Neural cell (in vitro differentiated cells): ENCODE results near the gene PLIN3. TPM values are rescaled to one million over a fixed set of nuclear protein-coding genes. Genes with fewer than 3 reads are reported as not detected.

Source experiments
- H2AFZ ChIP-seq: fragments of 200-600, 300-800 bp; sonication (generic), shearing (Covaris generic); 2 replicates; pipeline ENCODE4 v1.6.0; 2014; ENCODE audit warnings: low read depth, mild to moderate bottlenecking, antibody characterized with exemption, low read length, moderate library complexity
- H3F3A ChIP-seq: fragments of 200-600 bp; shearing (Covaris generic); 2 replicates; pipeline ENCODE4 v1.6.1; 2016; ENCODE audit warnings: mild to moderate bottlenecking, moderate library complexity, mixed read lengths, antibody characterized with exemption, low read length; ENCODE audit not compliant: insufficient read depth, poor library complexity, severe bottlenecking
- H3K27ac ChIP-seq: fragments of 200-600, 300-800 bp; sonication (generic), shearing (Covaris generic); 2 replicates; pipeline ENCODE4 v1.5.1; 2014; ENCODE audit warnings: mild to moderate bottlenecking, low read length, moderate library complexity
- H3K27me3 ChIP-seq: fragments of 300-800, 200-600 bp; sonication (generic), shearing (Covaris generic); 2 replicates; pipeline ENCODE4 v1.6.0; 2014; ENCODE audit warnings: mild to moderate bottlenecking, low read depth, low read length, moderate library complexity; ENCODE audit not compliant: insufficient read depth
- H3K36me3 ChIP-seq: fragments of 300-800, 200-600 bp; sonication (generic), shearing (Covaris generic); 2 replicates; pipeline ENCODE4 v1.5.1; 2014; ENCODE audit warnings: mild to moderate bottlenecking, antibody characterized with exemption, low read length, moderate library complexity; ENCODE audit not compliant: insufficient read depth
- H3K4me2 ChIP-seq: fragments of 300-800, 200-600 bp; sonication (generic), shearing (Covaris generic); 2 replicates; pipeline ENCODE4 v1.6.0; 2014; ENCODE audit warnings: mild to moderate bottlenecking, low read length
- H3K4me3 ChIP-seq: fragments of 300-800, 200-600 bp; sonication (generic), shearing (Covaris generic); 2 replicates; pipeline ENCODE4 v1.5.1; 2014; ENCODE audit warnings: mild to moderate bottlenecking, low read length, moderate library complexity
- H3K79me2 ChIP-seq: fragments of 200-600 bp; shearing (Covaris generic); replicated peaks from 2 replicates; pipeline ENCODE4 v1.6.0; 2014; ENCODE audit warnings: mild to moderate bottlenecking, low read length, moderate library complexity; ENCODE audit not compliant: insufficient read depth
- H3K9ac ChIP-seq: fragments of 300-800, 200-600 bp; sonication (generic), shearing (Covaris generic); 2 replicates; pipeline ENCODE4 v1.6.1; 2016; ENCODE audit warnings: mild to moderate bottlenecking, low read length, mixed read lengths
- H3K9me2 ChIP-seq: fragments of 200-600 bp; shearing (Covaris generic); 2 replicates; pipeline ENCODE4 v1.6.1; 2016; ENCODE audit warnings: mild to moderate bottlenecking, low read length, mixed read lengths; ENCODE audit not compliant: insufficient read depth
- H3K9me3 ChIP-seq: fragments of 200-600, 300-800 bp; sonication (generic), shearing (Covaris generic); 2 replicates; pipeline ENCODE4 v1.6.1; 2016; ENCODE audit warnings: mild to moderate bottlenecking, mixed run types, low read length, moderate library complexity, mixed read lengths
- H4K20me1 ChIP-seq: fragments of 200-600 bp; shearing (Covaris generic); 2 replicates; pipeline ENCODE4 v1.6.1; 2016; ENCODE audit warnings: mild to moderate bottlenecking, mixed run types; ENCODE audit not compliant: insufficient read depth
- EP300 ChIP-seq: fragments of 450-650 bp; conservative IDR thresholded peaks from 2 replicates; pipeline ENCODE4 v1.6.1; 2014; ENCODE audit warnings: antibody characterized with exemption, mild to moderate bottlenecking, moderate library complexity; ENCODE audit not compliant: poor library complexity, severe bottlenecking
- EZH2 ChIP-seq: fragments of 200-600, 300-800 bp; shearing (Covaris generic), sonication (generic); IDR thresholded peaks from 2 replicates; pipeline ENCODE4 v1.6.1; 2014; ENCODE audit warnings: antibody characterized with exemption, low read length, borderline replicate concordance, mild to moderate bottlenecking; ENCODE audit not compliant: insufficient read depth, poor library complexity, severe bottlenecking
- MXI1 ChIP-seq: fragments of 450-650 bp; conservative IDR thresholded peaks from 2 replicates; pipeline ENCODE4 v1.6.1; 2014; ENCODE audit warnings: antibody characterized with exemption, mild to moderate bottlenecking; ENCODE audit not compliant: poor library complexity, severe bottlenecking
- POLR2AphosphoS5 ChIP-seq: IDR thresholded peaks from 2 replicates; pipeline ENCODE4 v1.6.1; 2012
- RAD21 ChIP-seq: fragments of 450-650 bp; conservative IDR thresholded peaks from 2 replicates; pipeline ENCODE4 v1.6.1; 2014; ENCODE audit warnings: antibody characterized with exemption, mild to moderate bottlenecking, moderate library complexity
- SMC3 ChIP-seq: fragments of 450-650 bp; conservative IDR thresholded peaks from 2 replicates; pipeline ENCODE4 v1.6.1; 2014; ENCODE audit warnings: antibody characterized with exemption, mild to moderate bottlenecking, moderate library complexity; ENCODE audit not compliant: poor library complexity
- TAF1 ChIP-seq: IDR thresholded peaks from 2 replicates; pipeline ENCODE4 v1.6.1; 2012; ENCODE audit warnings: low read depth
- polyA plus RNA-seq: library from polyadenylated mRNA; depleted of rRNA; stranded (reverse); fragments of >200 nt; gene quantifications from 2 replicates; pipeline ENCODE4 v1.2.3, GENCODE V29; 2014
- TF ChIP-seq, protein P1 (sequence below): fragments of 450-650 bp; IDR thresholded peaks from 2 replicates; pipeline ENCODE4 v1.5.1; 2014; ENCODE audit warnings: antibody characterized with exemption, mild to moderate bottlenecking, moderate library complexity; ENCODE audit not compliant: poor library complexity, severe bottlenecking
- TF ChIP-seq, protein P2 (sequence below): IDR thresholded peaks from 2 replicates; pipeline ENCODE4 v1.6.1; 2012; ENCODE audit warnings: borderline replicate concordance

PLIN3 gene
- polyA plus RNA-seq, 1 donor from 2014 or later = 0.71 TPM

DNA sequence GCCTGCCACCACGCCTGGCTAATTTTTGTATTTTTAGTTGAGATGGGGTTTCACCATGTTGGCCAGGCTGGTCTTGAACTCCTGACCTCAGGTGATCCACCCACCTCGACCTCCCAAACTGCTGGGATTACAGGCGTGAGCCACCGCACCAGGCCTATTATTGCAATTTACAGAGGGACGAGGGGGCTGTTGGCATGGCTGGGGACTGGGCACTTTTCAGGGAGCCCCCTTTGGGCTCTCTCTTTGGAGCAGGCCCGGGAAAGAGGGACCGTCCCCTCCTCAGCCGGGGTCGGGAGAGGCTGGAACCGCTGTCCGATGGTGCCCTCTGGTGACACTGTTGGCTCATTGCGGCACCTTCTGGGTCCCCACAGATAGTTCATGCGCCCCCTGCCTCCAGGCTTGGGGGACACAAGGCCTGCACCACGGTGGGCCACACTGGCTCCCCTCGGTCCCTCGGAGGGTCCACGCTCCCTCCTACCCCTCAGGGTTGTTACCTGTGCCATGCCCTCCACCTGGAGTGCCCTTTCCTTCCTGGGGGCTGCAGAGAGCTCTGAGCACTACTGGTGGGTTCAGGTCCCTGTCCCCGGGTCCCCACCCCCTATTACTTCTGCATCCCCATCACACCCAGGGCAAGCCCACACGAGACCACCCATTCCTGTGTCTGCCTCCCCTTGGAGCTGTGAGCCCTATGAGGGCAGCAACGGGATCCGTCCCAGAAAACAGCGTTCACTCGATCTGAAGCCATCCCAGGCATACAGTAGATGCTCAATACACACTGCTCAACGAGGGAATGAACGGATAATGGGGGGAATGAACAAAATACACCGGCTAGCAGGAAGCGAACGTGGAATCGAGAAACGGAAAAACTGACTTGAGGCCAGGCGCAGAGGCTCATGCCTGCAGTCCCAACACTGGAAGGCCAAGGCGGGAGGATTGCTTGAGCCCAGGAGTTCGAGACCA, 63.5 kb downstream of the PLIN3 start:
- no peaks in the 10 kb centered on the region for H3K36me3 ChIP-seq
- no peak overlapping the region for H3K27ac ChIP-seq
- H3F3A ChIP-seq = no peaks in the 10 kb centered on the region
- H3K79me2 ChIP-seq = no peaks in the 10 kb centered on the region
- no peak overlapping the region for H3K4me2 ChIP-seq
- H4K20me1 ChIP-seq = no peaks in the 10 kb centered on the region
- no peak overlapping the region for H3K9ac ChIP-seq
- no peaks in the 10 kb centered on the region for H3K27me3 ChIP-seq
- H3K9me3 ChIP-seq = no peaks in the 10 kb centered on the region
- H2AFZ ChIP-seq = no peak overlapping the region
- TF ChIP-seq, protein P1, sequence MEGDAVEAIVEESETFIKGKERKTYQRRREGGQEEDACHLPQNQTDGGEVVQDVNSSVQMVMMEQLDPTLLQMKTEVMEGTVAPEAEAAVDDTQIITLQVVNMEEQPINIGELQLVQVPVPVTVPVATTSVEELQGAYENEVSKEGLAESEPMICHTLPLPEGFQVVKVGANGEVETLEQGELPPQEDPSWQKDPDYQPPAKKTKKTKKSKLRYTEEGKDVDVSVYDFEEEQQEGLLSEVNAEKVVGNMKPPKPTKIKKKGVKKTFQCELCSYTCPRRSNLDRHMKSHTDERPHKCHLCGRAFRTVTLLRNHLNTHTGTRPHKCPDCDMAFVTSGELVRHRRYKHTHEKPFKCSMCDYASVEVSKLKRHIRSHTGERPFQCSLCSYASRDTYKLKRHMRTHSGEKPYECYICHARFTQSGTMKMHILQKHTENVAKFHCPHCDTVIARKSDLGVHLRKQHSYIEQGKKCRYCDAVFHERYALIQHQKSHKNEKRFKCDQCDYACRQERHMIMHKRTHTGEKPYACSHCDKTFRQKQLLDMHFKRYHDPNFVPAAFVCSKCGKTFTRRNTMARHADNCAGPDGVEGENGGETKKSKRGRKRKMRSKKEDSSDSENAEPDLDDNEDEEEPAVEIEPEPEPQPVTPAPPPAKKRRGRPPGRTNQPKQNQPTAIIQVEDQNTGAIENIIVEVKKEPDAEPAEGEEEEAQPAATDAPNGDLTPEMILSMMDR = peak; percentile 72
- TF ChIP-seq SMC3 (peak; percentile 66), TAF1 (no peak), RAD21 (peak; percentile 69)
- no peak overlapping the region for H3K4me3 ChIP-seq
- H3K9me2 ChIP-seq = no peaks in the 10 kb centered on the region

DNA sequence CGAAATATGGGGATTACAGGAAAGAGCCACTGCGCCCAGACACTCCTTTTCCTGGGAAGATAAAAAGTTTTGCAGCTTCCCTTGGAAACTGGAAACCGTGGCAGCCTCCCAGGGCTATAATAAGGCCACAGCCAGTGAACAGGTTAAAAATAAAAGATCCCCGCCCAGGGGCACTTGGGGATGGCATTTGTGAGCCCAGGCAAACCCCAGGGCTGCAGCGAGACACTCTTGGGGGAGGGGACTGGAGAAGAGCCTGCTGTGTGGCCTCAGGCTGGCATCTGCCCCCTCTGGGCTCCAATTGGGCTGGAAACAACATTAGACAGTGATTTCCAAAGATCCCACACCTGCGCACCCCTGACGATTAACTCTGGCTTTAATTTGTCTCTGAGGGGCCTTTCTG, 64.8 kb downstream of the PLIN3 start:
- Histone ChIP-seq H3K79me2 (no peaks in the 10 kb centered on the region), H3K4me2 (no peak overlapping the region), H3K9me3 (no peaks in the 10 kb centered on the region), H3K9ac (no peak overlapping the region), H3K4me3 (no peak overlapping the region), H4K20me1 (no peaks in the 10 kb centered on the region), H3K27ac (no peak overlapping the region), H2AFZ (no peak overlapping the region), H3K36me3 (no peaks in the 10 kb centered on the region), H3K27me3 (no peaks in the 10 kb centered on the region), H3K9me2 (no peaks in the 10 kb centered on the region), H3F3A (no peaks in the 10 kb centered on the region)
- TF ChIP-seq SMC3 (no peak), RAD21 (no peak), MXI1 (no peak), POLR2AphosphoS5 (no peak), TAF1 (no peak), EZH2 (no peak), EP300 (no peak)
- TF ChIP-seq, protein P2, sequence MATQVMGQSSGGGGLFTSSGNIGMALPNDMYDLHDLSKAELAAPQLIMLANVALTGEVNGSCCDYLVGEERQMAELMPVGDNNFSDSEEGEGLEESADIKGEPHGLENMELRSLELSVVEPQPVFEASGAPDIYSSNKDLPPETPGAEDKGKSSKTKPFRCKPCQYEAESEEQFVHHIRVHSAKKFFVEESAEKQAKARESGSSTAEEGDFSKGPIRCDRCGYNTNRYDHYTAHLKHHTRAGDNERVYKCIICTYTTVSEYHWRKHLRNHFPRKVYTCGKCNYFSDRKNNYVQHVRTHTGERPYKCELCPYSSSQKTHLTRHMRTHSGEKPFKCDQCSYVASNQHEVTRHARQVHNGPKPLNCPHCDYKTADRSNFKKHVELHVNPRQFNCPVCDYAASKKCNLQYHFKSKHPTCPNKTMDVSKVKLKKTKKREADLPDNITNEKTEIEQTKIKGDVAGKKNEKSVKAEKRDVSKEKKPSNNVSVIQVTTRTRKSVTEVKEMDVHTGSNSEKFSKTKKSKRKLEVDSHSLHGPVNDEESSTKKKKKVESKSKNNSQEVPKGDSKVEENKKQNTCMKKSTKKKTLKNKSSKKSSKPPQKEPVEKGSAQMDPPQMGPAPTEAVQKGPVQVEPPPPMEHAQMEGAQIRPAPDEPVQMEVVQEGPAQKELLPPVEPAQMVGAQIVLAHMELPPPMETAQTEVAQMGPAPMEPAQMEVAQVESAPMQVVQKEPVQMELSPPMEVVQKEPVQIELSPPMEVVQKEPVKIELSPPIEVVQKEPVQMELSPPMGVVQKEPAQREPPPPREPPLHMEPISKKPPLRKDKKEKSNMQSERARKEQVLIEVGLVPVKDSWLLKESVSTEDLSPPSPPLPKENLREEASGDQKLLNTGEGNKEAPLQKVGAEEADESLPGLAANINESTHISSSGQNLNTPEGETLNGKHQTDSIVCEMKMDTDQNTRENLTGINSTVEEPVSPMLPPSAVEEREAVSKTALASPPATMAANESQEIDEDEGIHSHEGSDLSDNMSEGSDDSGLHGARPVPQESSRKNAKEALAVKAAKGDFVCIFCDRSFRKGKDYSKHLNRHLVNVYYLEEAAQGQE = no peak
- TF ChIP-seq, protein P1 = no peak
